Nephron progenitor cell (in vitro differentiated cells): ENCODE measurements around the gene RBM22.

Experiments used
- DNase-seq: peaks from one replicate; pipeline ENCODE4 v3.0.0; 2021
- H3K27ac Mint-ChIP-seq: 2 replicates; pipeline ENCODE4 v1.8.0; 2021; ENCODE audit warnings: mild to moderate bottlenecking, moderate library complexity, mixed read lengths
- H3K27me3 Mint-ChIP-seq: 2 replicates; pipeline ENCODE4 v1.8.0; 2021; ENCODE audit warnings: mild to moderate bottlenecking, low read depth, mixed read lengths; ENCODE audit not compliant: poor library complexity
- H3K36me3 Mint-ChIP-seq: 2 replicates; pipeline ENCODE4 v1.8.0; 2021; ENCODE audit warnings: low read depth, mixed read lengths
- H3K4me1 Mint-ChIP-seq: 2 replicates; pipeline ENCODE4 v1.8.0; 2021; ENCODE audit warnings: mixed read lengths
- H3K4me3 Mint-ChIP-seq: 2 replicates; pipeline ENCODE4 v1.8.0; 2021; ENCODE audit warnings: mild to moderate bottlenecking, moderate library complexity, mixed read lengths
- H3K9me3 Mint-ChIP-seq: 2 replicates; pipeline ENCODE4 v1.8.0; 2021; ENCODE audit warnings: mild to moderate bottlenecking, moderate library complexity, mixed read lengths
- TF ChIP-seq, protein P1 (sequence below): fragments of 200-600 bp; sonication (generic); IDR thresholded peaks from 2 replicates; pipeline ENCODE4 v1.5.0; 2021; ENCODE audit warnings: antibody characterized with exemption

The RBM22 gene

DNA sequence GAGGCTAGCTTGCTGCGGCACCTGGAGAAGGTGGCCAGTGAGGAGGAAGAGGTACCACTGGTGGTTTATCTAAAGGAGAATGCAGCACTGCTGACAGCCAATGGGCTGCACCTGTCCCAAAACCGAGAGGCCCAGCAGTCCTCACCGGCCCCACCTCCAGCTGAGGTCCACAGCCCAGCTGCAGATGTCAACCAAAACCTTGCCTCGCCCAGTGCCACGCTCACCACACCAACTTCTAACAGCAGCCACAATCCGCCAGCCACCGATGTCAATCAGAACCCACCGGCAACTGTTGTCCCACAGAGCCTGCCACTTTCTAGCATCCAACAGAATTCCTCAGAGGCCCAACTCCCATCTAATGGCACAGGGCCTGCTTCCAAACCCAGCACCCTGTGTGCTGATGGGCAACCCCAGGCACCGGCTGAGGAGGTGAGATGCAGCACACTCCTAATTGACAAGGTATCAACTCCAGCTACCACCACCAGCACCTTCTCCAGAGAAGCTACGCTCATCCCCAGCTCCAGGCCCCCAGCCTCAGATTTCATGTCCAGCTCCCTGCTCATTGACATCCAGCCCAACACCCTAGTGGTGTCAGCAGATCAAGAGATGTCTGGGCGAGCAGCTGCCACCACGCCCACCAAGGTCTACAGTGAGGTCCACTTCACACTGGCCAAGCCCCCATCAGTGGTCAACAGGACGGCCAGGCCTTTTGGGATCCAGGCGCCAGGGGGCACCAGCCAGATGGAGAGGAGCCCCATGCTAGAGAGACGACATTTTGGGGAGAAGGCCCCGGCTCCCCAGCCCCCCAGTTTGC, 52.4 kb downstream of the RBM22 start:
- DNase-seq = no peak
- H3K9me3 Mint-ChIP-seq = no peaks in the 10 kb centered on the region
- peaks cover 77% of the 10 kb centered on the region for H3K4me1 Mint-ChIP-seq
- H3K36me3 Mint-ChIP-seq = no peaks in the 10 kb centered on the region
- TF ChIP-seq, protein P1, sequence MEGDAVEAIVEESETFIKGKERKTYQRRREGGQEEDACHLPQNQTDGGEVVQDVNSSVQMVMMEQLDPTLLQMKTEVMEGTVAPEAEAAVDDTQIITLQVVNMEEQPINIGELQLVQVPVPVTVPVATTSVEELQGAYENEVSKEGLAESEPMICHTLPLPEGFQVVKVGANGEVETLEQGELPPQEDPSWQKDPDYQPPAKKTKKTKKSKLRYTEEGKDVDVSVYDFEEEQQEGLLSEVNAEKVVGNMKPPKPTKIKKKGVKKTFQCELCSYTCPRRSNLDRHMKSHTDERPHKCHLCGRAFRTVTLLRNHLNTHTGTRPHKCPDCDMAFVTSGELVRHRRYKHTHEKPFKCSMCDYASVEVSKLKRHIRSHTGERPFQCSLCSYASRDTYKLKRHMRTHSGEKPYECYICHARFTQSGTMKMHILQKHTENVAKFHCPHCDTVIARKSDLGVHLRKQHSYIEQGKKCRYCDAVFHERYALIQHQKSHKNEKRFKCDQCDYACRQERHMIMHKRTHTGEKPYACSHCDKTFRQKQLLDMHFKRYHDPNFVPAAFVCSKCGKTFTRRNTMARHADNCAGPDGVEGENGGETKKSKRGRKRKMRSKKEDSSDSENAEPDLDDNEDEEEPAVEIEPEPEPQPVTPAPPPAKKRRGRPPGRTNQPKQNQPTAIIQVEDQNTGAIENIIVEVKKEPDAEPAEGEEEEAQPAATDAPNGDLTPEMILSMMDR = no peak
- peaks cover 8% of the 10 kb centered on the region for H3K27me3 Mint-ChIP-seq
- no peak overlapping the region for H3K4me3 Mint-ChIP-seq
- H3K27ac Mint-ChIP-seq = peak overlapping the region; percentile 59

DNA sequence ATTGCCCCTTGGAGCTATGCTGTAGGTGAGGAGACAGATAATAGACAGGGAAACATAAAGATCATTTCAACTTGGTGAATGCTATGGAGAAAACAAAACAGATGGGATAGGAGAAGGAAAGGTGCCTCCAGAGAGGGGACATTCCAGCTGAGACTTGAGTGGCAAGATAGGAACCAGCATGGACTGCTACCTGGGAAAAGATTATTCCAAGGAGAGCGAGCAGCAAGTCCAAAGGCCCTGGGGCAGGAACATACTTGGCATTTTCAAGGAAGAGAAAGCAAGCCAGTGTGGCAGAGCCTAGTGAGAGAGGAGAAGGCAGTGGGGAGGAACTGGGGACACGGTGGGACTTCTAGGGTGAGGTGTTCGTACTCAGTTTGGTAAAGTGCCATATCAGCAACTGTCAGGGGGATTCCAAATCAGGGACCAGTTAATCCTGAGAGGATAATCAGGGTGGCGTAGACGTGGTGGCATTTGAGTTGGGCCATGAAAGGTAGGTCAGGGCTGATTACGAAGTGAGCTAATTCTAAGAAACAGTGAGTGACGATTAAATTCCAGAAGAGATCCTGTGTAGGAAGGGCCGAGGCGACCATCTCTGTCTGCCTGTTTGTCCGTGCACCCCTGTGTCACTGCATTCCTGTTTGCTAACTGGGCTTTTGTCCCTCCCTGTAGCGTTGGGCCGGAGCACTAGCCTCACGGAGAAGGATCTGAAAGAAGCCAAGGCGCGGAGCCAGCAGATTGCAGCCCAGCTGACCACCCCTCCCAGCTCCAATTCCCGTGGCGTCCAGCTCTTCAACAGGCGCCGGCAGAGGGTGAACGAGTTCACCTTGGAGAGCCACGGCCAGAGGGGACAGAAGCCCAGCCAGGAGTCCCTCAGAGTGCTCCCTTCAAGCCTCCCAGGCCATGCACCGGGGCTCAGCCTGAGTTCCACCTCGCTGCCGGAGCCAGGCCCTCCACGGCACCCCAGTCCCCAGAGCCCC, 53.3 kb downstream of the RBM22 start:
- Mint-ChIP-seq H3K36me3 (no peaks in the 10 kb centered on the region), H3K4me3 (no peak overlapping the region), H3K9me3 (no peaks in the 10 kb centered on the region), H3K4me1 (peaks cover 77% of the 10 kb centered on the region), H3K27me3 (peaks cover 8% of the 10 kb centered on the region), H3K27ac (no peak overlapping the region)
- TF ChIP-seq, protein P1 = no peak
- DNase-seq = no peak

DNA sequence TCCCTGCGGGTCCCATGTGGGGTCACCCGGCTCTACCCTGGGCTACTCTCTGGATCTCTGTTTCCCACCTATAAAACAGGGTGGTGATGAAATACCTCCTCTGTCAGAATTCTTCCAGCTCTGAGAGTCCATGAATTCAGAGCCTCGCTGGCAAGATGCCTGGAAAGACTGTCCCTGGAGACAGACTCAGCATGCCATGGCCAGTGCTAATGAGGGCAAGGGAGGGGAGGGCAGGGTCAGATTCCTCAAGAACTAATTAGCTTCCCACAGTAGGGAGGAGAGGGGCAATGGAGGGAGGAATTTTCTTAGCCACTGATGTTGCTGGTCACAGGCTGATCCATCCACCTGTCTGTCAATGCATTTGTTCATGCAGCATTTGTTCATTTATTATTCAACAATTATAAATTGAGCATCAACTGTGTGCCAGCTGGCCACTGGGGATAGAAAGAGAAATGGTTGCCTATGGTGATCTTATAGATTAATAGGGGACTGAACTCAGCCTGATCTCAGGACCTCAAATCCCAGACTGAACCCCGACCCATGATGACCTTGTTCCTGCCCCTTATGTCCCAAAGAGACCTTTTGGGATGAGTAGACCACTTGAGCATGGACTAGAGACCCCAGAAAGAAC, 55.7 kb downstream of the RBM22 start:
- DNase-seq = peak; percentile 37
- H3K27me3 Mint-ChIP-seq = peaks cover 9% of the 10 kb centered on the region
- H3K9me3 Mint-ChIP-seq = no peaks in the 10 kb centered on the region
- TF ChIP-seq, protein P1 = no peak
- no peaks in the 10 kb centered on the region for H3K36me3 Mint-ChIP-seq
- peak overlapping the region; percentile 93 for H3K27ac Mint-ChIP-seq
- no peak overlapping the region for H3K4me3 Mint-ChIP-seq
- H3K4me1 Mint-ChIP-seq = peaks cover 73% of the 10 kb centered on the region

DNA sequence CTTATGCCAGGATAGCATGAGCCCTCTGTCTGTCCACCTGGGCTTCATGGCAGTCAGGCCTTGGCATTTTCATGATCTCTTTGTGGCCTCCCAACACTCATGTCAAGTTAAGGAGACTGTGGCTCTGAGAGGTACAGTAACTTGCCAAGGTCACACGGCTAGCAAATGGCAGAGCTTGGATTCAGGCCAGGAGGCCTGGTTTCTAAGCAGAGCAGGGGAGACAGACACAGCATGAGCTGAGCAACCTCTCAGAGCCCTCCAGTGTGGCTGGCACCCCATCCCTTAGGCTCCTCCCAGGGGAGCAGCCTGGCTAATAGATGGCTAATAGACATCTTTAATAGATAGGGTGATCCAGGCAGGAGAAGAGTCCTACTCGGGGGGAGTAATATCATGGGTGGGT, 56.3 kb downstream of the RBM22 start:
- Mint-ChIP-seq H3K9me3 (no peaks in the 10 kb centered on the region), H3K4me3 (no peak overlapping the region), H3K27ac (peak overlapping the region; percentile 93), H3K27me3 (peaks cover 10% of the 10 kb centered on the region), H3K36me3 (no peaks in the 10 kb centered on the region), H3K4me1 (peaks cover 76% of the 10 kb centered on the region)
- TF ChIP-seq, protein P1 = no peak
- no peak for DNase-seq

DNA sequence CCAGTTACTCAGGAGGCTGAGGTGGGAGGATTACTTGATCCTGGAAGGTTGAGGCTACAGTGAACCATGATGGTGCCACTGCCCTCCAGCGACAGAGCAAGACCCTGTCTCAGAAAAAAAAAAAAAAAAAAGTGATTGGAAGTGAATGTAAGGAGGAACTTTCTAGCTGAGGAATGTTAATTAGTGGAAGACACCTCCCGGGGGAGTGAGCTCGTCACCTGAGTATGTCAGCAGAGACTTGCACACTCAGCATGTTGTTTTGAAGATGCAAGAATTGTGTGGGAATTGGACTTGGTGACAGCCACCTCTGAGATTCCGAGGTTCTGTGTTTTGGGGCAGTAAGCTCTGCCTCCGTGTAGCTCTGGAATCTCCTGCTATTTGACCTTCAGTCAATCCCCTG, 56.8 kb downstream of the RBM22 start:
- no peak for DNase-seq
- Mint-ChIP-seq H3K4me3 (no peak overlapping the region), H3K27me3 (peaks cover 10% of the 10 kb centered on the region), H3K4me1 (peaks cover 77% of the 10 kb centered on the region), H3K9me3 (no peaks in the 10 kb centered on the region), H3K27ac (peak overlapping the region; percentile 93), H3K36me3 (no peaks in the 10 kb centered on the region)
- TF ChIP-seq, protein P1 = no peak
